ENCODE measurements around the gene RASSF8.

- no peak for TF ChIP-seq REST (IDR thresholded peaks at IDR 0.05; ENCODE audit: low read depth)
- TF ChIP-seq CREB1 (IDR thresholded peaks at IDR 0.05; ENCODE audit: low read depth) = no peak
- no peak for TF ChIP-seq EGR1 (IDR thresholded peaks at IDR 0.05)
- TF ChIP-seq RAD21 (IDR thresholded peaks at IDR 0.05; ENCODE audit: low read depth) = no peak
- TF ChIP-seq ZBTB7A (IDR thresholded peaks at IDR 0.05; ENCODE audit: low read depth) = no peak
Observed at GRCh38 chr12:25937096-25937495, 21.4 kb upstream of the RASSF8 start.

Measured in Ishikawa (cell line).